CD4-positive, alpha-beta T cell treated with Interleukin-17A for 1 hour (primary cell): ENCODE measurements around the gene CROCC2.

Experiments
- DNase-seq: peaks from one replicate; pipeline ENCODE4 v3.0.0-alpha.2; 2020

Gene CROCC2

GRCh38 chr2:240911641-240912265 is 5.6 kb downstream of the CROCC2 start:
- no peak for DNase-seq

DNA sequence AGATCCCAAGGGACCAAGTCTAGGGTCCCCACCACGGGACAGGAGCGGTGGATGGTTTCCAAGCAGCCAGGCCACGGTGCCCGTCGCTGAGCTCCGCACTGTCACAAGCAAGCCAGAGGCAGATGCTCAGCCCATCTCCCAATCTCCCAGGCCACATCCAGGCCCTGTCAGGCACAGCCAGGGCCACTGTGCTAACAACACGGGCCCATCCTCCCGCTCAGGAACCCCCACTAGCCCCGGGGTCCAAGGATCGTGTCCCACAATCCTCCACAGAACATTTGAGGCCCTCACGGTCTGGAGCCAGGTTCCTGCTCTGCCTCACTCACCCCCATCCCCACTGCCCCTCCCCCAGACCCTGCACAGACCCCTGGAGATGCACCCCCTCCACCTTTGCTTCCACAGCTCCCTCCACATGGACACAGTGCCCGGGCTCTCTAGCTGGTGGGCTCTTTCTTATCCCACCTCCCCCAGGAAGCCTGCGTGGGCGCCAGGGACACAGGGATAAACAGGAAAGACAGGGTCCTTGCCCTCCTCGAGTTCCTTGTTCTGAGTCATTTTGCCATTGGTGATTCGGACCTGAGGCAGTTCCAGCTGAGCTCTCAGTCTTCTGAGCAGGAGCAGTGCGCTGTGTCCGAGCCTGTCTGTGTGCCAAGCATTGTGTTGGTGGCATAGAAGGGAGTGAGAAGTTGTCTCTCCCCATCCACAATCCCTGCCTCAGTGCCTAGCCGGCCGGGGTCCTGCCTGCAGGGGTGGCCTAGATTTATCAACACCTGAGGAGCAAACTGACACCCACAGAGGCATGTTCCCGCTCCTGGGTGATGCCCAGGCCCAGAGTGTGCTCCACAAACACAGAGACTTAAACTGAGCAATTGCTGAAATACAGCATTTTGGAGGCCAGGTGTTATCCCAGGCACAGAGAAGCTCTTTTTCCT is 7.0 kb downstream of the CROCC2 start:
- DNase-seq: no peak

DNA sequence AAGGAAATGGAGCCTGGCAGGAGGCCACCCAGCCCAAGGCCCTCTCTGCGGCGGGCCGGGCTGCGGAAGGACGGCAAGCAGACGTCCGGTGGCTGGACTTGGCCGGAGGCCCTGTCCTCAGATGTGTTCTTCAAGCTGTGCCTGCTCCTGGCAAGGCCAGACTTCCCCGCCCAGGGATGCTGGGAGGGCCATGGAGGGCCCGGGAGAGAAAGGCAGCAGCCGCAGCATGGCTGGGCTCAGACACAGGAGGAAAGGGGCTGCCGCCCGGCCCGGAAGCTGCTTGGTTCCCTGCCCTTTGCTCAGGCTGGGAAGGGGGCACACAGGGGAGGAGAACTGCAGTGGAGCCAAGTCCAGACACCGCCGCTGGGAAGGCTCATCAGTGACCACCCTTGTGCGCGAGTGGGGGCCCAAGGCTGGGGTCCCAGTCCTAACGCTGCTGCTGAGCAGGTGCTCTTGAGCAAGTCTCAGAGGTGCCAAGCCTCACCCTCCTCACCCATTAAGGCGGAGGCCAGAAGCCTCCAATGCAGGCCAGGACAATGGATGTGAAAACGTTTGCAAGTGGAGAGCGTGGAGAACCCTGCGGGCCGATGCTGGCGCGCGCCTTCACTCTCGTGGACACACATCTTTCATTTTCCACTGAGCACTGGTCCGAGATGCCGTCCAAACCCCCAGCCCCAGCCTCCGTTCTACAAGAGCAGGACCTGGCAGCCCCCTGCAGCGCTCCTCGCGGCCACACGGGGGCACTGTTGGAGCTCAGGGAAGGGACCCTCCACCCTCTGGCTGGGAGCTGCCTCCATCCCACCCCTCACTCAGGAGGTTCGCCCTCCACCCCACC is 7.9 kb downstream of the CROCC2 start:
- DNase-seq: peak; percentile 52

DNA sequence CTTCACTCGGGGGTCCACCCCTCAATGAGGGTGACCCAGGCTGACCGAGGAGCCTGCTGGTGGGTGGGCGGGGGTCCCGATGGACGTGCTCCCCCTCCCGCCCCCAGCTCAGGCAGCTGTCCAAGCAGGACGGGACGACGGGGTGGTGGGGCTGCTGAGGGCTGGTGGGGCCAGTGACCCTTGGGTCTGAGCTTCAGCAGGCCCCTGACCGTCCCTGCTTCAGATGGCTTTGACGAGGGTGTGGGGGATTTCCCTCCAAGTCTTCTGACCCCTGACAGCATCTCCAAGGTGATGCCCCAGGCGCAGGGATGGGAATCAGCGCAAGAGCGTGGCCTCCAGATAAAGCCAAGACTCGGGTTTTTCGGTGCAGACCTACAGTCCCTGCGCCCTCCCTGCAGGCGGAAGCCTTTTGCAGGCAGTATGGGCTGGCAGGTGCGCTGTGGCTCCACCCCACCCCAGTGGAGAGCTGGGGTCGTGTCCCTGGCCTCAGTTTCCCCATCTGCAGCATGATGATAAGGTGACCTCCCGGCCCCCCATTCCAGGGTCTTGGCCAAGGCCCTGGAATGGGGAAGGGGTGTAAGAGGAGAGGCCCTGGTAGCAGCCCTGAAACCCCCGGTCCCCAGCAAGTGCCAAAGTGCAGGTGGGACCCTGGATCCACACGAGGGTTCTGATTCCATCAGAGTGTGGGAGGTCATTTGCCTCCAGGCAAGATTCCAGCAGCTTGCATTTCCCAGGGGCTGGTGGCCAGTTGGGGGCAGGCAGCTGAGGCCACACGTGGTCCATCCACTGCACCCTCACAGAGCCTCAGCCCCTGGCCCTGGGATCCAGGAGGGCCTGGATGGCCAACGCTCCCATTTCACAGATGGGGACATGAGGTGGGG is 8.7 kb downstream of the CROCC2 start:
- DNase-seq: no peak

- no peak for DNase-seq
These were observed 9.6 kb downstream of the CROCC2 start for GRCh38 chr2:240915526-240916341.

DNA sequence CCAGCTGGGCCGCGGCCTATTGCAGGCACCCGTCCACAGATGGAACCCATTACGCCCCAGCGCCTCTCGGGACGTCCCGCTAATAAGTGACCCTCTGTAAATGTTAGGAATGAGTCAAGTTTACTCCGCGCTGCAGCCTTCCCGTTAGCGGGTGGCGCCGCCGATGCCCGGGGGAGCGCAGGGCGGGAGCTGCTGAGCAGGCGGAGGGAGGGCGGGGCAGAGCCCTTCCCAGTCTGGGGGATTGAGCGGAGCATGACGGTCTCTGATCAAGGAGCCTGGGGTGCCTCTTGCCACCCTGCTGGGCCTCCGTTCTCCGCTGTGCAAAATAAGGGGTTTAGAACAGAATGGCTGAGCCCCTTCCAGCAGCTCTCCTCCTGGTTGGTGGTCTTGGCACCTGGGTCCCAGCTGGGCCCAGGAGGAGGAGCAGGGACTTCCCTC is 10.5 kb downstream of the CROCC2 start:
- no peak for DNase-seq

DNA sequence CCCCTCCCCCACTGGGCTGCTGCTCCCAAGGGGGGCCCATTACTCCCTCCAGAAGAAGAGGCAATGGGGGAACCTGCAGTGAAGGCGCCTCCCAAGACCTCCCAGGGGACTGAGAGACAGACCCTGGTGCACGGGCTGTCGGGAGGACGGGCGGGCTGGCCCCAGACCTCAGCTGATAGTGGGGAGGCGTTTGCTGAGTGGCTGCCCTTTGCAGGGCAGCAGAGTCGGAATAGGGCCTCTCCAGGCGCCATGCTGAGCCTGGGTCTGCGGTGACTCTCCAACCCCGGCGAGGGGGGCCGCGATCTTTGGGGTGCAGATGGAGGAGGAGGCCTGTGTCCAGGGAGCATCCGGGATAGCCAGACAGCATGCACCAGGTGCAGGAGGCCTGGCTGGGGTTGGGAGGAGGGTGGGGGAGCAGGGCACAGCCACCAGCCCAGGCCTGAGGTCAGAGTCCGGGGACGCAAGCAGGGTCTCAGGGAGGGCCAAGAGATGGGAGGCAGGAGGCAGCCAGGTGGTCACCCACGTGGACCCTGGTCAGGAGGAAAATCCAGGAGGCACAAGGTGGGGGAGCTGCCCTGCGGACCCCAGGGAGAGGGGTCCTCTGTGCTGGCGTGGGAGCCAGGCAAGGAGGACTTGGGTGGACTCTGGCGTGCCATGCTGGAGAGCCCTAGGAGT is 11.0 kb downstream of the CROCC2 start:
- DNase-seq: no peak

GRCh38 chr2:240917684-240918257 is 11.6 kb downstream of the CROCC2 start:
- DNase-seq: no peak

DNA sequence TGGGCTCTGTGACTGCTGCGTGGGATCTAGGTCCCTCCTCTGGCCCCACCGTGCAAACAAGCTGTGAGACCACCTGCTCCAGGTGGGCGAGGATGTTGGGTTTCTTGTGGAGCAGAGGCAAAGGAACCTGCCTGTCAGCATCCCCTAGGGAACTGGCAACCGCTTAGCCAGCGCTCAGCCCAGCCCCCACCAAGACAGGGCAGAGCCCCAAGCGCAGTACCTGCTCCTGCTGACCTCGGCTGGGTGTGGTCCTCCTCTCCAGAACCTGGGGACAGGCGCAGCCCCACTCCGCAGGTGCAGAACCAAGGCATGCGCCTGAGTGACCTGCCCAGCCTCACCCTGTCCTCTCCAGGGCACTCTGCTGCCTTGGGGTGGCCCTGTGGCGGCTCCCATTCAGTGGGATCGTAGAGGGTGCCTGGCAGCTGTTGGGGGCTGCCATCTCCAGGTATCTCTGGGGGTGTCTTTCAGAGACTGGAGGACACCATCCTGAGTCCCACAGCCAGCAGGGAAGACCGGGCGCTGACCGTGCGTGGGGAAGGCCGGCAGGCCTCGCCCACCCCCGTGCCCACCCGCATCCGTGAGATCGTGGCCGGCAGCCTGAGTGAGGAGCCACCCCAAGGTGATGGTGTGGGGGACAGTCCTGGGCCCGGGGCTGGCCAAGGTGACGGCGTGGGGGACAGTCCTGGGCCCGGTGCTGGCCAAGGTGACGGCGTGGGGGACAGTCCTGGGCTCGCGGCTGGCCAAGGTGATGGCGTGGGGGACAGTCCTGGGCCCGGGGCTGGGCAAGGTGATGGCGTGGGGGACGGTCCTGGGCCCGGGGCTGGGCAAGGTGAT is 12.3 kb downstream of the CROCC2 start:
- no peak for DNase-seq

GRCh38 chr2:240919161-240919781 is 13.1 kb downstream of the CROCC2 start:
- DNase-seq: no peak

DNA sequence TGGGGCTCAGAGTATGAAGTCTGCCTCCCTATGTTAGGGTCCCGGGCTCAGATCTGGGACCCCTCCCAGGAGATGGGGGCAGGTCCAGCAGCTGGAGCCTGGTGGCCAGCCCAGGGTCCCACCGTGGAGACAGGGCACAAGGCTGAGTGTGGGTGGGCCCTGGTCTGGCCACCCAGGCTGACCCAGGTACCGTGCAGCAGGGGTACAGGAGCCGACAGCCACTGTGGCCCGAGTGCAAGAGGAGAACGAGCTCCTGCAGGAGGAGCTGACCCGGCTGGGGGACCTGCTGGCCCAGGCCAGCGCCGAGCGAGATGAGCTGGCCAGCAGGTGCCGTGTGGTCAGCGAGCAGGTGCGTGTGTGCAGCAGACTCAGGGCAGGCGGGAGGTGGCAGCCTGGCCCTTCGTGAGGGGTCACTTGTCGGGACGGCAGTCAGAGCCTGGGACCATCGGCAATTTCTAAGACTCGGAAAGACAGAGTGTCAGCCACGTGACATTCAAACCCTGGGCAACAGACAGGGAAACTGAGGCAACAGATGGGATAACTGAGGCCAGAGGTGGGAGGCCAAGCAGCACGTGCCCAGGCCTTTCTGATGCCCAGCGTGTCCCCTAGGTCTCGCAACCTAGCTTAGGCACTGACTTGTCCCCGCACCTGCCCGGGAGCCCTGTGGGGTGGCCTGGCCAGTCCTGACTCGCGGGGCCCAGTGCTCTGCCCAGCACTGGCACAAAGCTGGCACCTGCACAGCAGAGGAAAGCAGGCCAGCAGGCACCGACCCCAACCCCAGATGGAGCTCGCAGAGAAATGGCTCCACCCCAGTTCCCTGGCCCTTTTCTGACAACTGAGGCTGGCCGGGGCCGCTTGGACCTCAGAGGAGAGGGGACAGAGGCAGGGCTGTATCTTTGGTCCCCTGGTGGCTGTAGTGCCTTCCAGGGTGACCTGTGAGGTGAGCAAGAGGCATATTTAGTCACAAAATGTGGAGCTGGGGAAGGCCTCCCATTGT is 13.9 kb downstream of the CROCC2 start:
- DNase-seq: no peak

DNA sequence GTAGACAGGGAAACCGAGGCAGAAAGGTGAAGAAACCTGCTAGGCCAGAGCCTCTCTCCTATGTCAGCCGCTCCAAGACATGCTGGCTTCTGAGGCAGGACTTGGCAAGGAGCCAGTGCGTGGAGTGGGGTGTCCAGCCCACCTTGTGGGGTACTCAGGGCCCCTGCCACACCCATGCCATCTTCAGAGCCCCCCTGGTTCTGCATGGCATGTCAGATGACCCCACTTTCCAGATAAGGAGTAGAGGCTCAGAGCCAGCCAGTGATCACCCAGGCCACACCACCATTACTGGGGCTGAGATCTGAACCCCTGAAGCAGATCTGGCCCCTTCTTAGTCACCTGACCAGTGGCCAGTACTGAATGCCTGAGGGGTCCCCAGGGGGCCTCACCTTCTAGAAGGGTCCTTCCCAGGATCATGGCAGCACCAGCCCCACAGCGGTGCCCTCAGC is 14.7 kb downstream of the CROCC2 start:
- DNase-seq: no peak

GRCh38 chr2:240921311-240921994 is 15.3 kb downstream of the CROCC2 start:
- DNase-seq: no peak

GRCh38 chr2:240921995-240922244 is 15.8 kb downstream of the CROCC2 start:
- no peak for DNase-seq

- no peak for DNase-seq
These were observed 16.3 kb downstream of the CROCC2 start for GRCh38 chr2:240922245-240922981.

GRCh38 chr2:240922982-240923537 is 16.9 kb downstream of the CROCC2 start:
- DNase-seq: no peak
